Activated naive CD4-positive, alpha-beta T cell treated with anti-CD3 and anti-CD28 coated beads, Interleukin-2, amount 10 ng/mL, durations not matched to agents 7 days and 5 days (primary cell): ENCODE data around the gene HSPA2.
A peak's percentile ranks its signal among the peaks of the same experiment; 100 is the strongest.

Source experiments
- CTCF ChIA-PET: fragments of 350-600 bp; sonication (Branson Sonifier 250); formaldehyde crosslinking; loops from one replicate; lab custom pipeline; 2021; ENCODE audit warnings: antibody characterized with exemption; lab: Charles Lee
- DNase-seq: peaks from one replicate; pipeline ENCODE4 v3.0.0-alpha.2; 2020
- H3K27ac Mint-ChIP-seq: one replicate; pipeline ENCODE4 v1.8.0; 2021; ENCODE audit warnings: mild to moderate bottlenecking, moderate library complexity, mixed read lengths
- H3K27me3 Mint-ChIP-seq: one replicate; pipeline ENCODE4 v1.8.0; 2021; ENCODE audit warnings: mild to moderate bottlenecking, mixed read lengths
- H3K36me3 Mint-ChIP-seq: one replicate; pipeline ENCODE4 v1.8.0; 2021; ENCODE audit warnings: mixed read lengths
- H3K4me1 Mint-ChIP-seq: one replicate; pipeline ENCODE4 v1.8.0; 2021; ENCODE audit warnings: mixed read lengths
- H3K4me3 Mint-ChIP-seq: one replicate; pipeline ENCODE4 v1.8.0; 2021; ENCODE audit warnings: mild to moderate bottlenecking, moderate library complexity, mixed read lengths
- H3K9me3 Mint-ChIP-seq: one replicate; pipeline ENCODE4 v1.8.0; 2021; ENCODE audit warnings: mixed read lengths

HSPA2 gene

GRCh38 chr14:64540208-64541202, at the start of gene HSPA2:
Gene HSPA2 (plus strand): TSS chr14:64540741. CDS start chr14:64540850, 109 bp downstream.
- Mint-ChIP-seq H3K9me3 (peaks cover 4% of the 10 kb centered on the region), H3K27ac (peak within 1 kb of the TSS; percentile 89), H3K4me3 (peak within 1 kb of the TSS; percentile 91), H3K27me3 (peaks cover 57% of the 10 kb centered on the region), H3K4me1 (peaks cover 33% of the 10 kb centered on the region), H3K36me3 (peaks cover 26% of the 10 kb centered on the region)
- DNase-seq, result peak; percentile 97
- CTCF ChIA-PET, result interaction anchor here (0.7 to 1.5 kb wide), 6 partner anchors 10 to 221 kb away, joined by 3 to 10 read pairs (median 3); partner anchors contain the start of gene PPP1R36

GRCh38 chr14:64491637-64492036, 48.9 kb upstream of the HSPA2 start:
- no peak overlapping the region for H3K4me3 Mint-ChIP-seq
- peaks cover 55% of the 10 kb centered on the region for H3K36me3 Mint-ChIP-seq
- H3K9me3 Mint-ChIP-seq, result no peaks in the 10 kb centered on the region
- H3K27ac Mint-ChIP-seq, result no peak overlapping the region
- no peak for DNase-seq
- CTCF ChIA-PET, result interaction anchor here (1.2 to 2.8 kb wide), 2 partner anchors 12 to 62 kb away, joined by 3 to 17 read pairs; no protein-coding TSS in a partner anchor
- H3K27me3 Mint-ChIP-seq, result no peaks in the 10 kb centered on the region
- peaks cover 17% of the 10 kb centered on the region for H3K4me1 Mint-ChIP-seq

- CTCF ChIA-PET, result interaction anchor here (0.7 to 1.2 kb wide), 2 partner anchors 11 to 14 kb away, joined by 3 to 6 read pairs; no protein-coding TSS in a partner anchor
- no peaks in the 10 kb centered on the region for H3K27me3 Mint-ChIP-seq
- no peaks in the 10 kb centered on the region for H3K9me3 Mint-ChIP-seq
- H3K4me3 Mint-ChIP-seq, result no peak overlapping the region
- no peak overlapping the region for H3K27ac Mint-ChIP-seq
- peaks cover 29% of the 10 kb centered on the region for H3K4me1 Mint-ChIP-seq
- H3K36me3 Mint-ChIP-seq, result peaks cover 56% of the 10 kb centered on the region
- DNase-seq, result no peak
Observed at GRCh38 chr14:64493455-64493854, 47.1 kb upstream of the HSPA2 start.

- no peak for DNase-seq
- Mint-ChIP-seq H3K27ac (no peak overlapping the region), H3K27me3 (no peaks in the 10 kb centered on the region), H3K4me1 (peaks cover 43% of the 10 kb centered on the region), H3K36me3 (peaks cover 62% of the 10 kb centered on the region), H3K4me3 (no peak overlapping the region), H3K9me3 (no peaks in the 10 kb centered on the region)
- CTCF ChIA-PET, result interaction anchor here (1.2 to 1.4 kb wide), 2 partner anchors 16 kb away, joined by 3 to 6 read pairs; no protein-coding TSS in a partner anchor
Observed at GRCh38 chr14:64495252-64495651, 45.3 kb upstream of the HSPA2 start.

GRCh38 chr14:64496764-64497163, 43.8 kb upstream of the HSPA2 start:
- H3K4me1 Mint-ChIP-seq, result peaks cover 55% of the 10 kb centered on the region
- H3K4me3 Mint-ChIP-seq, result no peak overlapping the region
- H3K27ac Mint-ChIP-seq, result no peak overlapping the region
- H3K27me3 Mint-ChIP-seq, result no peaks in the 10 kb centered on the region
- DNase-seq, result no peak
- CTCF ChIA-PET, result interaction anchor here (0.6 to 2.6 kb wide), 3 partner anchors 13 to 22 kb away, joined by 3 to 14 read pairs (median 3); no protein-coding TSS in a partner anchor
- no peaks in the 10 kb centered on the region for H3K9me3 Mint-ChIP-seq
- peaks cover 57% of the 10 kb centered on the region for H3K36me3 Mint-ChIP-seq

GRCh38 chr14:64500088-64500487, 40.5 kb upstream of the HSPA2 start:
- Mint-ChIP-seq H3K4me1 (peaks cover 50% of the 10 kb centered on the region), H3K4me3 (peak overlapping the region; percentile 90), H3K27ac (peak overlapping the region; percentile 100), H3K27me3 (peaks cover 4% of the 10 kb centered on the region), H3K36me3 (peaks cover 54% of the 10 kb centered on the region), H3K9me3 (no peaks in the 10 kb centered on the region)
- CTCF ChIA-PET, result interaction anchor here (0.8 to 1.7 kb wide), 3 partner anchors 10 to 30 kb away, joined by 3 to 5 read pairs (median 4); no protein-coding TSS in a partner anchor
- no peak for DNase-seq

- peak overlapping the region; percentile 90 for H3K4me3 Mint-ChIP-seq
- H3K9me3 Mint-ChIP-seq, result no peaks in the 10 kb centered on the region
- DNase-seq, result peak; percentile 23
- H3K27me3 Mint-ChIP-seq, result peaks cover 4% of the 10 kb centered on the region
- CTCF ChIA-PET, result interaction anchor here (0.6 to 2.8 kb wide), 6 partner anchors 10 to 157 kb away, joined by 3 to 15 read pairs (median 4); no protein-coding TSS in a partner anchor
- H3K27ac Mint-ChIP-seq, result peak overlapping the region; percentile 100
- peaks cover 55% of the 10 kb centered on the region for H3K4me1 Mint-ChIP-seq
- peaks cover 57% of the 10 kb centered on the region for H3K36me3 Mint-ChIP-seq
Observed at GRCh38 chr14:64501411-64502171, 39.0 kb upstream of the HSPA2 start.

DNA sequence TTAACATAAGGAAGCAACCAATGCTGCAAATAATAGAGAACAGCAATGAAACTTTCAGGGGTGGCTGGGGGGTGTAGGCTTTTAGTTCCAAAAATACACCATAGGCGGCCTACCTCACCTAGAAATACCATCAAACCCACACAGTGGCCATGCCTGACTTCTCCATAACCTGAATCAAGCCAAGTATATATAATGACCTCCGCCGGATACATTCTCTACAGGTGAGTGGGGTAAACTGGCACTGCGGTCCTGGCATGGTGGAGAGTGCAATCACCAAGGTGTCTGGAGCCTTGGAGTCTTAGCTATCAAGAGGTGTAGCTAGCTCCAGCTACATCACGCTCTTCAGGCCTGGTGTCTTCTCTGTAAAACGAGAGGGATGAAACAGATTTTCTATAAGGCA, 38.1 kb upstream of the HSPA2 start:
- peaks cover 57% of the 10 kb centered on the region for H3K4me1 Mint-ChIP-seq
- H3K9me3 Mint-ChIP-seq, result no peaks in the 10 kb centered on the region
- H3K27me3 Mint-ChIP-seq, result peaks cover 4% of the 10 kb centered on the region
- DNase-seq, result peak; percentile 44
- CTCF ChIA-PET, result interaction anchor here (0.6 to 2.8 kb wide), 6 partner anchors 9 to 158 kb away, joined by 3 to 15 read pairs (median 6); partner anchors contain the start of gene AKAP5
- H3K4me3 Mint-ChIP-seq, result peak overlapping the region; percentile 90
- H3K27ac Mint-ChIP-seq, result peak overlapping the region; percentile 100
- peaks cover 57% of the 10 kb centered on the region for H3K36me3 Mint-ChIP-seq

- CTCF ChIA-PET, result interaction anchor here (0.6 to 2.8 kb wide), 5 partner anchors 8 to 134 kb away, joined by 3 to 15 read pairs (median 6); partner anchors contain the start of gene AKAP5
- H3K36me3 Mint-ChIP-seq, result peaks cover 55% of the 10 kb centered on the region
- no peaks in the 10 kb centered on the region for H3K9me3 Mint-ChIP-seq
- peak overlapping the region; percentile 90 for H3K4me3 Mint-ChIP-seq
- H3K27me3 Mint-ChIP-seq, result peaks cover 4% of the 10 kb centered on the region
- H3K4me1 Mint-ChIP-seq, result peaks cover 57% of the 10 kb centered on the region
- H3K27ac Mint-ChIP-seq, result peak overlapping the region; percentile 100
- DNase-seq, result peak; percentile 49
Observed at GRCh38 chr14:64502887-64503433, 37.6 kb upstream of the HSPA2 start.

DNA sequence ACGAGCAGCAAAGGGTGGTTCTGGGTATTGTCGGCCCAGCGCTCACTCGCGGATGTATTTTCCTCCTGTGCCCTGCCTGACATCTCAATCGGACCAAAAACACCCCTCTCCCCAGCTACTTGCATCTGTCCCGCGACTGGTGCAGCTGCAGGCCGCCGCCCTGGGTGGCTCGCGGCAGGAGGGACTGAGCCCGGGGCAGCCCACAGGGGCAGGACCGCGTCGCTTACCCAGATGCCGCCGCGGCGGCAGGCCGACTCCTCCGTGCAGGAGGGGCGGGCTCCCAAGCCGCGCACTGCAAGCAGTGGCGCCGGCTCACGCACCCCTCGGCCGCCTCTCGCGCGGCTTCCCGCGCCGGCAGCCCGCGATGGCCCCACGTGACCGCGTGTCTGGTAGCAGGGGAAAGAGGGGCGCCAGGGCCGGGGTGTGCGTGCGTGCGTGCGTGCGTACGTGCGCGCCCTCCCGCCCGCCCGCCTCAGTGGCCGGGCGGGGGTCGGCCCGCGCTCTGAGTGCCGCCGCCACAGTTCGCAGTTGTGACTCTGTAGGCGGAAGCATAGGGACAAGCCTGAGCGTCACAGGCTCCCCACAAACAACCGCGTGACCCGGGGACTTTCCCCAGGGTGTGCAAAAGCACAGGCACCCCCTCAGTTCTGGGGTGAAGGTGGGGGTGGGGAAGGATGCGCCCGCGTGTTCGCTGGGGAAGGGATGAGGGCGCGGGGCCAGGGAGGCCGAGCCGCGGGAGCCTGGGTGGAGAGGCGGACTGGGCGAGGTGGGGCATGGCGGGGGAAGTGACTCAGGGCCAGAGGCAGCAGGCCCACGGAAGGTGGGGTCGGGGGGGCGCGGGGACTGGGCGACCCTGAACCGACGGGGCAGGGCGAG, 36.9 kb upstream of the HSPA2 start, which contains the start of gene ZBTB25:
TSS of gene ZBTB25 (minus strand) at position 405 of the 876 bp plus-strand sequence. CDS start 13,305 bp downstream, outside the sequence.
- Mint-ChIP-seq H3K9me3 (no peaks in the 10 kb centered on the region), H3K4me1 (peaks cover 62% of the 10 kb centered on the region), H3K27me3 (peaks cover 4% of the 10 kb centered on the region), H3K4me3 (peak within 1 kb of the TSS; percentile 90), H3K27ac (peak within 1 kb of the TSS; percentile 100), H3K36me3 (peaks cover 52% of the 10 kb centered on the region)
- DNase-seq, result peak; percentile 98
- CTCF ChIA-PET, result interaction anchor here (1.0 to 2.8 kb wide), 4 partner anchors 8 to 133 kb away, joined by 3 to 15 read pairs (median 6); partner anchors contain the start of gene AKAP5

- DNase-seq, result peak; percentile 90
- Mint-ChIP-seq H3K4me1 (peaks cover 64% of the 10 kb centered on the region), H3K9me3 (no peaks in the 10 kb centered on the region), H3K36me3 (peaks cover 51% of the 10 kb centered on the region), H3K4me3 (peak within 1 kb of the TSS; percentile 90), H3K27ac (peak within 1 kb of the TSS; percentile 100), H3K27me3 (peaks cover 4% of the 10 kb centered on the region)
- CTCF ChIA-PET, result interaction anchor here (1.0 to 2.0 kb wide), 2 partner anchors 25 to 38 kb away, joined by 3 to 6 read pairs; partner anchors contain the start of gene AKAP5
Observed at GRCh38 chr14:64504310-64504896, 36.1 kb upstream of the HSPA2 start, which contains the start of gene ZBTB1. Gene ZBTB1 (plus strand): TSS chr14:64504770. CDS start chr14:64521505, 16,735 bp downstream.
